Testis (tissue), 3 donors: ENCODE measurements around the gene HS3ST5. TPM values are rescaled to one million over a fixed set of nuclear protein-coding genes. Genes with fewer than 3 reads are reported as not detected.

Experiments used
- DNase-seq: peaks from one replicate; pipeline ENCODE4 v3.0.0-alpha.2; 2019
- H3K27ac ChIP-seq, 2 donors: fragments of 200-600 bp; sonication (generic); one replicate each; pipeline ENCODE4 v1.5.1; 2019
- H3K27me3 ChIP-seq: fragments of 200-600 bp; sonication (generic); one replicate; pipeline ENCODE4 v1.5.1; 2019
- H3K36me3 ChIP-seq: fragments of 200-600 bp; sonication (generic); one replicate; pipeline ENCODE4 v1.5.1; 2017; ENCODE audit warnings: low read depth; ENCODE audit errors: missing control alignments
- H3K4me1 ChIP-seq: fragments of 200-600 bp; sonication (generic); one replicate; pipeline ENCODE4 v1.5.1; 2019
- H3K4me3 ChIP-seq, 2 donors: fragments of 200-600 bp; sonication (generic); one replicate each; pipeline ENCODE4 v1.5.1; 2017 to 2019
- H3K9me3 ChIP-seq: fragments of 200-600 bp; sonication (generic); one replicate; pipeline ENCODE4 v1.5.1; 2017
- POLR2A ChIP-seq: fragments of 450-650 bp; IDR thresholded peaks from one replicate; pipeline ENCODE4 v1.6.1; 2017; ENCODE audit warnings: antibody characterized with exemption, mild to moderate bottlenecking, moderate library complexity
- WGBS, 2 donors: methylation state at CpG; one replicate each; pipeline ENCODE4 v1.1.5; 2018; 5-methylcytosine and 5-hydroxymethylcytosine counted together
- intact Hi-C: fragments of 100-400 bp; cut with DNase I; formaldehyde crosslinking; loops from one replicate; pipeline ENCODE4 v1.15.1; 2023; ENCODE audit warnings: low total_unique reads
- polyA plus RNA-seq: library from polyadenylated mRNA; stranded (reverse); fragments of 350-450 nt; fragmentation: Illumina TruSeq; extraction: RNeasy Lipid Tissue Mini Kit (QIAGEN cat#74804); gene quantifications from one replicate; pipeline ENCODE4 v1.2.3, GENCODE V29; 2014; ENCODE audit warnings: low read depth, low replicate concordance; ENCODE audit not compliant: insufficient read depth
- total RNA-seq, 2 donors: library from RNA; depleted of rRNA; stranded (reverse); fragments of >200 nt; gene quantifications; one replicate each; pipeline ENCODE4 v1.2.3, GENCODE V29; 2016
- TF ChIP-seq, protein P1 (sequence below), 3 experiments: fragments of 450-650 bp in 2 of 3; fragments of 200-600 bp in 1 of 3; sonication (generic) in 1 of 3; IDR thresholded peaks; one replicate each; pipeline ENCODE4 v1.5.1; 2016 to 2019; ENCODE audit warnings: antibody characterized with exemption in 3 of 3, mild to moderate bottlenecking in 2 of 3, moderate library complexity in 1 of 3

The HS3ST5 gene
- total and polyA plus RNA-seq, 3 donors from 2014 or later = 0.12 to 0.20 (median 0.16) TPM

- intact Hi-C loops = no loop called here
- Histone ChIP-seq H3K27me3 (no peaks in the 10 kb centered on the region), H3K27ac (no peak overlapping the region), H3K9me3 (no peaks in the 10 kb centered on the region), H3K36me3 (no peaks in the 10 kb centered on the region), H3K4me3 (no peak overlapping the region), H3K4me1 (no peaks in the 10 kb centered on the region)
- no peak for TF ChIP-seq POLR2A
- TF ChIP-seq, protein P1, sequence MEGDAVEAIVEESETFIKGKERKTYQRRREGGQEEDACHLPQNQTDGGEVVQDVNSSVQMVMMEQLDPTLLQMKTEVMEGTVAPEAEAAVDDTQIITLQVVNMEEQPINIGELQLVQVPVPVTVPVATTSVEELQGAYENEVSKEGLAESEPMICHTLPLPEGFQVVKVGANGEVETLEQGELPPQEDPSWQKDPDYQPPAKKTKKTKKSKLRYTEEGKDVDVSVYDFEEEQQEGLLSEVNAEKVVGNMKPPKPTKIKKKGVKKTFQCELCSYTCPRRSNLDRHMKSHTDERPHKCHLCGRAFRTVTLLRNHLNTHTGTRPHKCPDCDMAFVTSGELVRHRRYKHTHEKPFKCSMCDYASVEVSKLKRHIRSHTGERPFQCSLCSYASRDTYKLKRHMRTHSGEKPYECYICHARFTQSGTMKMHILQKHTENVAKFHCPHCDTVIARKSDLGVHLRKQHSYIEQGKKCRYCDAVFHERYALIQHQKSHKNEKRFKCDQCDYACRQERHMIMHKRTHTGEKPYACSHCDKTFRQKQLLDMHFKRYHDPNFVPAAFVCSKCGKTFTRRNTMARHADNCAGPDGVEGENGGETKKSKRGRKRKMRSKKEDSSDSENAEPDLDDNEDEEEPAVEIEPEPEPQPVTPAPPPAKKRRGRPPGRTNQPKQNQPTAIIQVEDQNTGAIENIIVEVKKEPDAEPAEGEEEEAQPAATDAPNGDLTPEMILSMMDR (IDR thresholded peaks at IDR 0.05) = no peak
- no peak for DNase-seq
Measured at GRCh38 chr6:114366899-114367298, 24.1 kb upstream of the HS3ST5 start.

GRCh38 chr6:114364301-114364700 is 21.5 kb upstream of the HS3ST5 start:
- Histone ChIP-seq H3K4me1 (no peaks in the 10 kb centered on the region), H3K36me3 (no peaks in the 10 kb centered on the region), H3K27me3 (no peaks in the 10 kb centered on the region), H3K4me3 (no peak overlapping the region), H3K9me3 (no peaks in the 10 kb centered on the region), H3K27ac (no peak overlapping the region)
- intact Hi-C loops = no loop called here
- DNase-seq = no peak
- no peak for TF ChIP-seq POLR2A
- TF ChIP-seq, protein P1 (IDR thresholded peaks at IDR 0.05) = no peak
- 91 to 95% methylated on average over 1 of the region's 1 CpG for WGBS, 2 donors

GRCh38 chr6:114362957-114363356 is 20.1 kb upstream of the HS3ST5 start:
- Histone ChIP-seq H3K27ac (no peak overlapping the region), H3K4me3 (no peak overlapping the region), H3K4me1 (no peaks in the 10 kb centered on the region), H3K9me3 (no peaks in the 10 kb centered on the region), H3K36me3 (no peaks in the 10 kb centered on the region), H3K27me3 (no peaks in the 10 kb centered on the region)
- TF ChIP-seq, protein P1 (IDR thresholded peaks at IDR 0.05) = no peak
- TF ChIP-seq POLR2A = no peak
- intact Hi-C loops = no loop called here
- WGBS, 2 donors = 97 to 98% methylated on average over 2 of the region's 2 CpGs
- no peak for DNase-seq

- no peak for TF ChIP-seq POLR2A
- TF ChIP-seq, protein P1 (IDR thresholded peaks at IDR 0.05) = no peak
- intact Hi-C loops = no loop called here
- Histone ChIP-seq H3K27ac (no peak overlapping the region), H3K27me3 (no peaks in the 10 kb centered on the region), H3K36me3 (no peaks in the 10 kb centered on the region), H3K4me1 (no peaks in the 10 kb centered on the region), H3K9me3 (no peaks in the 10 kb centered on the region), H3K4me3 (no peak overlapping the region)
- 83 to 87% methylated on average over 4 of the region's 4 CpGs for WGBS, 2 donors
- no peak for DNase-seq
Measured at GRCh38 chr6:114362396-114362795, 19.6 kb upstream of the HS3ST5 start.

- H3K9me3 ChIP-seq = no peaks in the 10 kb centered on the region
- H3K27ac ChIP-seq = no peak overlapping the region
- TF ChIP-seq, protein P1 (IDR thresholded peaks at IDR 0.05) = no peak
- TF ChIP-seq POLR2A = no peak
- H3K4me3 ChIP-seq = no peak overlapping the region
- intact Hi-C loops = no loop called here
- no peaks in the 10 kb centered on the region for H3K27me3 ChIP-seq
- H3K36me3 ChIP-seq = no peaks in the 10 kb centered on the region
- no peaks in the 10 kb centered on the region for H3K4me1 ChIP-seq
- no peak for DNase-seq
- WGBS, 2 donors = 87 to 95% methylated on average over 1 of the region's 1 CpG
Measured at GRCh38 chr6:114361036-114361435, 18.2 kb upstream of the HS3ST5 start.
